RPMI8226 (cell line): Measurements from ENCODE around the gene SV2C.
"Not testable (repeated sequence)": the region's sequence is repeated elsewhere in the genome, so short reads cannot be mapped to it uniquely, and the experiment has no call there.

Experiments used
- DNase-seq: peaks from one replicate; pipeline ENCODE4 v3.0.0-alpha.2; 2015

SV2C gene

GRCh38 chr5:76356887-76357286 lies 273.7 kb downstream of the SV2C start:
- no peak for DNase-seq

DNA sequence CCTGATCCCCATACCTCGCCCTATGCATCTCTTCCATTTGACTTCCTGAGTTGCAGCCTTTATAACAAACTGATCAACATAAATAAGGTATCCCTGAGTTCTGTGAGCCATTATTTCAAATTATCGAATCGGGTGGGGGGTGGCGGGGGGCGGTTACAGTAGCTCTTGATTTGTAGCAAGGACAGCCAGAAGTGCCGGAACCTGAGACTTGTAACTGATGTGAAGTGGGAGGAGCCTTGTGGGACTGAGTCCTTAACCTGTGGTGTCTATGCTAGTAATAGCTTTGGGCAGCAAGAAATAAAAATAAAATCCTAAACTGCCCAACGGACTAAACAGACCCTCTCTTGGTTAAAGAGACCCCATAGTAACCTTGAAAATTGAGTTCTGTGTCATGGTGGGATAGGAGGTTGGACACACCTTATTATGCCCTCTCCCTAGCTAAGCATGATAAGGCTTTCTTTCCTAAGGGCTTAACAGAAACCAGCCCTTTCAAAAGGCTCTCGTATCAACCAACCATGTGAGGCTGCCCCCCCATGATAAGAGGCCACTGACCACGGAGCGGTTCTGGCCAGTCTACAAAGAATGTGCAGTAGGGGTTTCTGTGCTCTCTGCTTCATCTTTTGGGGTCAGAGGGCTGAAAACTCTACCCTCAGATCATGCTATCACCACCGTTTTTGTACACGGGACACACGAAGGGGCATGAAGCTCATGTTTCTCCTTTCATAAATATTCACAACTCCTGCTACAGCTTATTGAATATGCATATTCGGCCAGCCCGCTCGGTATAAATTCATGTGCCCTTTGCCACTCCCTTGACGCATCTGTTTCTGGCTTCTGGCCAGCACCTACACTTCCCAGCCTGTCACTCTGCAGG lies 280.4 kb downstream of the SV2C start:
- DNase-seq = peak; percentile 84

DNA sequence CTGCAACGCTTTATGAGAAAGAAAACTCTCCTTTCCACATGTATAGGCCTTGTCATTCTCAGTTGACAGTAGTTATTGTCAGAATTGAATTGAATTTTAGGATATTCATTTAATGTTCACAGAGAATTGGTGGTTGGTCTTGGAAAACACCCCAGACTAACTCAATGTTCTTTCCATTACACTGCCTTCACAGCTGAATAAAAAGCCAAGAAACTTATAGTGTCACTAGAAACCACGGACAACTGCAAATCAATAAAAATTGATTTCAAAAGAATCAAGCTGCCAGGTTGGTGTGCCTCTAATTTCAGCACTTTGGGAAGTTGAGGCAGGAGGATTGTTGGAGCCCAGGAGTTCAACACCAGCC lies 281.0 kb downstream of the SV2C start:
- no peak for DNase-seq

- no peak for DNase-seq
Measured at GRCh38 chr5:76365561-76365960, 282.4 kb downstream of the SV2C start.

DNA sequence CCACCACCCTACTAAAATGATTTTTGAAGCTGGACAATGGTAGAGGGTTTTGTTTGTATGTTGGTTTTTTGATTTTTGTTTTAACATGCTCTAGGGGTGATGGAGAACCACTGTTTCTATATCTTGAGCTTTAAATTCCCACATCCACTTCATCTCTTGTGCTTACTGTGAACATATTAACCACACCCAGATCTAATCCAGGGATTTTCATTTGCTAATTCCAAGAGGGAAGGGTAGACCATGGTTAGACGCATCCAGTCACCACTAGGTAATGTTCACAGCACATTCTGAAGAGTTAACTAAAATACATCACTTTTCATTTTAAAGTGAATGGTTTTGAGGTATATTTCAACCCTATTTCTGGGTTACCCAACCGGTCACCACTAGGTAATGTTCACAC lies 283.4 kb downstream of the SV2C start:
- no peak for DNase-seq

GRCh38 chr5:76367623-76368371 lies 284.6 kb downstream of the SV2C start:
- DNase-seq = no peak

DNA sequence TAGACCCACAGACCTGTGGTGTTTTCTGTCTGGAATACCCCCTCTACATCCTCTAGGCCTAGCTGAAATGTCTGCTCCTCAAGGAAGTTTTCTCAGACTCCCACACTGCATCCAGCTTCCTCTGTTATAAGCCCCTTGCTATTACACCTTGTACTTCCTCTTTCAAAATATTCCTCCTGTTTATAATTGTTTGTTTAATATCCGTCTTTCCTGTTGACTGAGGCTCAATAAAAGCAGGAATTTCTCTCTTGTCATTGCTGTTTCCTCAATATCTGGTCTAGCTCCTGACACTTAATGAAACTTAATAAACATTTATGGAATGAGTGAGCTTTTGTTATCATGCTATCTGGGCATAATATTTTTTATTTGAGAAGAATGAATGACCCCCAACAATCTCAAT lies 285.8 kb downstream of the SV2C start:
- DNase-seq = no peak

GRCh38 chr5:76369668-76370067 lies 286.5 kb downstream of the SV2C start:
- DNase-seq = not testable (repeated sequence)

DNA sequence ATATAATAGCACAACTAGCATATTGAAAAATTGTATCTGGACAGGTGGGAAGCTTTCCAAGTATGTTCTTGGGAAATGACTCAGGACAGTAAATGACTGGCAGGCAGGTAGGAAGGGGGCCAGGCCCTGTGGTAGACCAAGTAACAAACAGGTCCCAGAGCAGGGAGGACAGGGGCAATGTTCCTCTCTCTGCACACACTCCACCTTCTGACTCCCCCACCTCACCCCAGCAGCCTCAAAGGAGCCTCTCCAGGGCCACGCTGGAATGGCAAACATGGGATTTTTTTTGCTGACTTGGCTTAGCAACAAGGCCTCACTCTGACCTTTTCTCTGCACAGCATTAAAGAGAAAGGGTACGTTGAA lies 288.8 kb downstream of the SV2C start:
- peak; percentile 31 for DNase-seq

DNA sequence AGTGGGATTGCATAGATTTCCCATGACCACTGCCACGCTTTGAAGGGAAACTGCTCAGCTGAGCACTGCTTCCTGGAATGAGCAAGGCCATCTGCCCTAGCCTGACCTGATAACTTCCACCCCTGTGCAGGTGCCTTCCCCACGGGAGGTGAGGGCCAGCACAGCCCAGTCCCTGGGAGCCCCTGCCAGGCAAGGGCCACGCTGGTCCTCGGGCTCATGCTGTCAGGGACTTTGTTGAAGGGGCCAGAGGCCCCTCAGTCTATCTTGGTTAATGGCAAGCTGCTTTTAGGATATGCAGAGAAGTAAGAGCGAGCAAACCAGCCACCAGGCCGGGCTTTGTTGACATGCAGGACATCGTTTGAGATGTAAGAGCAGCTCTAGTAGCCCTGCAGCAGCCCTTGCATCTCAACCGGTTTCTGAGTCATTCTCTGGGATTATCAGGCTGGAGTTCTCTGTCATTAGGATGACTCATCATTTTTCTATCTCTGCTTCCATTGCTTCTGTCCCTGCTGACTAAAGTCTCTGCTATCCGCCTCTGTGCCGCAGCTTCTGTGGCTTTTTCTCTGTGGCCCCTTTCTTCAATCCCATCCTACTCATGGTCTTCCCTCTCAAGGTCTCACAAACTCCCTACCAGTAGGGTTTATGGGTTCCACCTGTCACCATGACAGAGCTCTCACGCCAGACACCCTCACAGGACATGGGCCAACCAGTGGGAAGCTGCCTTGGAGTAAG lies 289.3 kb downstream of the SV2C start:
- no peak for DNase-seq

DNA sequence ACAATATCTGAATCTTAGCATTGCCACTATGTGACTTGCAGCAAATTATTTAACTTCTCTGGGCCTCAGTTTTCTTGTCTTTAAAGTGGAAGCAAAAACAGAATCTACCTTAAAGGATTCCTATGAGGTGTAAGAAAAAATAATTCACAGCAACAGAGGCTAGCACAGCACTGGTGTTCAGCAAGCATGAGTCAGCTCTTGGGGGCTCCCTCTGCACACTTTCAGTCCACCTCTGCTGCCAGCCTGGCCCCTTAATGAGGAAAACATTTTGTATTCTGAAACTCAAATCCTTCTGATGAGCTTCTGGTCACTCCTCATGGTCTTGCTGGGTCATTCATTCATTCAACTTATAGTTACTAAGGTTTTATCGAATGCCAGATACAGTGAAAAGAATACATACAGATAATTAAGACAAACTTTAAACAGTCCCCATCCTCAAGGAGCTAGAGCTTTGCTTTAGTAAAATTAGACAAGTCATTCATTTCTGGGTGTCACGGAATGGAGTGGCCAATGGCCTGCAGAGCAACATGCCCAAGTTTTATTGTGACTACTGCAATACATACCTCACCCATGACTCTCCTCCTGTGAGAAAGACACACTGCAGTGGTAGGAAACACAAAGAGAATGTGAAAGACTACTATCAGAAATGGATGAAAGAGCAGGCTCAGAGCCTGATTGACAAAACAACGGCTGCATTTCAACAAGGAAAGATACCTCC lies 293.1 kb downstream of the SV2C start:
- no peak for DNase-seq

DNA sequence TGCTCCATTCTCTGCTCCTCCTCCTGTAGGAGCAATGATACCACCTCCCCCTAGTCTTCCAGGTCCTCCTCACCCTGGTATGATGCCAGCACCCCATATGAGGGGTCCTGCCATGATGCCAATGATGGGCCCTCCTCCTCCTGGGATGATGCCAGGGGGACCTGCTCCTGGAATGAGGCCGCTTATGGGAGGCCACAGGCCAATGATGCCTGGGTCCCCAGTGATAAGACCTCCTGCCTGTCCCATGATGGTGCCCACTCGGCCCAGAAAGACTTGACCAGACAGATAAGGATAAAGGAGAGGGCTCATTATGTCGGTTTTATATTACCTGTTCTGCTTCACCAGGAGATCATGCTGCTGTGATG lies 293.7 kb downstream of the SV2C start:
- DNase-seq = no peak

DNA sequence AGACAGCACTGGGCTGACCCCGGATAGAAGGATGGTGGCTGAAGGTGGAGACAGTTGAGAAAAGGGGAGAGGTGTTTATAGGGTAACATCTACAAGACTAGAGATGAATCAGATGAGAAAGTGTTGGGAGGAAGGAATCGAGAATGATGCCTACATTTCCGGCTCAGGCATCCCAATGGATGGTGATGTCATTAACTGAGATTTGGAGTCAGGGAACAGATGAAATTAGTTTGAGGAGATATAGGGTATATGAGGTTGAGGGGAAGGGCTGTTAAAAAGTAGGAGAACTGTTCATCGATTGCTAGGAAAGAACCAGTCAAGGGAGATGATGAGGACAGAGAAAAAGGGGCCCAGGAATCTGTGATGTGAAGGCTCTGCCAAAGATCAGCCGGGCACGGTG lies 295.2 kb downstream of the SV2C start:
- DNase-seq = no peak

GRCh38 chr5:76379316-76379715 lies 296.1 kb downstream of the SV2C start:
- DNase-seq = no peak

GRCh38 chr5:76379855-76380254 lies 296.7 kb downstream of the SV2C start:
- no peak for DNase-seq

DNA sequence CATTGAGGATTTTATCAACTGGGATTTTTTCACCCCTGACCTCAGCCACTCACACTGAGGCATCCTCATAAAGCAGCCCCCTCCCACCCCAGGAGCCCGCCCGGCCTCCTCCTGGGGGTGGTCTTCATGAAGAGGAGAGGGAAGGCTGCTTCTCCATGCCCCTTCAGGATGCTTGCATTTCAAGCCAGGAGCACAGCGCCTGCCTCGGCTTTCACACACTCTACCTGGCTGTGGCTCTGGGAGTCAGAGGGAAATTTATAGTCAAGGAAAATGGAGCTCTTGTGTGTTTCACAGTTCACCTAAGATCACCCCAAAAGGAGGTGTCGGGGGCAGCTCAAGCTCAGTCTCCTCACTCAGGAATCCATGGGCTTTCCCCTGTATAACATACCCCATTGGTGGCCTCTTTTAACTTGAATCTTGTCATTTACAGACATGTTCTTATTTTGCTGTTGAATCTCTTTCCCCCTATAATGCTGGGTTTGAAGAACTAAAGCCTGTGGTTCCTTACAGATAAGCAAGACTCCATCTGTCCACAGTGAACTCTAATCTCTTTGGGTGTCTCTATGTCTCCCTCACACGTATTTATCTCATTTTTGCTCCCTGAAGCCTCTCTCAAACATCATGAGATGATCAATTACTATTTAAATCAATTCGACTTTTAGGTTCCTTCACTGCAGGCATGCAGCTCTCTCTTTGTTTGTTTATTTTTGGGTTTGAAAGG lies 297.3 kb downstream of the SV2C start:
- DNase-seq = no peak

DNA sequence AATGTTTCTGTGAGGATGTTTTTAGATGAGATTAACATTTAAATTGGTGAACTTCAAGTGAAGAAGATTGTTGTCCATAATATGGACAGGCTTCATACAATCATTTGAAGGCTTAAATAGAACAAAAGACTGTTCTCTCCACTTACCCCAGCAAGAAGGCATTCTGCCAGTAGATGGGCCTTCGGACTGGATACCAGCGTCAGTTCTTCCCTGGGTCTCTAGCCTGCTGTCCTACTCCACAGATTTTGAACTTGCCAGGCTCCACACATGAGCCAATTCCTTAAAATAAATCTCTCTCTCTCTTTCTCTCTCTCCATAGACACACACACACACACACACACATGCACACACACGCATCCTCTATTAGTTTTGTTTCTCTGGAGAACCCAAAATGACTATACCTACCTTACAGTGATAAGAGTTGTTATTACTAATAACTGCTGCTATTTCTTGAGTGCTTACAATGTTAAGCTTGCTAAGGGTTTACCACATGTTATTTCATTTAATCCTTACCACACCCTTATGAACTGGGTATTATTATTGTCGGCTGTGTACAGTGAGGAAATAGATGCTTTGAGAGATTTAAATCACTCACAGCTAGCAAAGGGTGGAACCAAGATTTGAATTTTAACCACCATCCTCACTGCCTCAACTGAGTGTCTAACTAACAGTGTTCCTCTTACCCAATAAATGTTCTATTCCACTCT lies 300.1 kb downstream of the SV2C start:
- no peak for DNase-seq

DNA sequence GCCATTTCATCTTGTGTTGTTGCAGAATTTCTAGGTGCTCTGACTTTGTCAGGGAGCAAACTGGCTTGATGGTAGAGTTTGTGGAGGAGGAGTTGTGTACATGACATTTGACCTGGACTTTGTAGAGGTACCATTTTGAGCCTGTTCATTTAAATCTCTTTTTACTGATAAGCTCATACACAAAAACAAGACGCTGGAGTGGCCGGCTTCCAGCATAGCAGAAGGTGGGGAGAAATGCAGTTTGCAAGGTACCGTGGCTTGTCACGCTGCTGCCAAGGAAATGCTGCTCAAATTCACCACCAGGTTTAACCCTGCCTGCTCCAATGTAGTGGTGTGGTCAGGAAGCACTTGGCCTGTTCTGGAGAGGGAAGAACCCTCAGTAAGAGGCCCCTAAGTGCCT lies 301.0 kb downstream of the SV2C start:
- no peak for DNase-seq

GRCh38 chr5:76384705-76385104 lies 301.5 kb downstream of the SV2C start:
- no peak for DNase-seq

DNA sequence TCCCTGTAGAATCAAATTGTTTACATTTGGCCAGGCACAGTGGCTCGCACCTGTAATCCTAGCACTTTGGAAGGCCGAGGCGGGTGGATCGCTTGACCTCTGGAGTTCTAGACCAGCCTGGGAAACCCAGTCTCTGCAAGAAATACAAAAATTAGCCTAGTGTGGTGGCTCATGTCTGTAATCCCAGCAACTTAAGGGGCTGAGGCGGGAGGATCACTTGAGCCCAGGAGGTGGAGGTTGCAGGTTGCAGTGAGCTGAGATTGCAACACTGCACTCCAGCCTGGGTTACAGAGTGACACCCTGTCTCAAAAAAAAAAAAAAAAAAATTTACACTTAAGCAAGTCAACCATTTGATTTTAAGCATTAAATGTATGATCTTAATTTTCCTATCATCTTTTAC lies 302.4 kb downstream of the SV2C start:
- DNase-seq = no peak

- no peak for DNase-seq
Measured at GRCh38 chr5:76386360-76386759, 303.2 kb downstream of the SV2C start.

GRCh38 chr5:76388236-76388635 lies 305.1 kb downstream of the SV2C start:
- DNase-seq = no peak
